HepG2 (cell line): ENCODE measurements around the gene JSRP1. TPM values are rescaled to one million over a fixed set of nuclear protein-coding genes. Genes with fewer than 3 reads are reported as not detected.

ENCODE experiments used
- HMGXB3 ChIP-seq: sonication (generic); formaldehyde crosslinking; IDR thresholded peaks from 2 replicates; pipeline ENCODE4 v1.4.0; 2020; ENCODE audit warnings: missing genetic modification reagents, borderline replicate concordance
- REST ChIP-seq, 2 experiments: IDR thresholded peaks; 2 replicates each; pipeline ENCODE4 v1.6.1; 2011 to 2012; ENCODE audit warnings: low read length in 2 of 2, borderline replicate concordance in 1 of 2, low read depth in 1 of 2, mild to moderate bottlenecking in 1 of 2, moderate library complexity in 1 of 2
- SIN3A ChIP-seq: IDR thresholded peaks from 2 replicates; pipeline ENCODE4 v1.6.1; 2011; ENCODE audit warnings: low read depth, mild to moderate bottlenecking, control low read depth, low read length, borderline replicate concordance
- polyA plus RNA-seq, 8 experiments: library from polyadenylated mRNA; depleted of rRNA in 3 of 8; stranded (reverse) in 7 of 8; unstranded in 1 of 8; fragments of >200 nt; fragmentation: Illumina TruSeq in 4 of 8; extraction: Trizol in 4 of 8; gene quantifications; 2 replicates each; pipeline versions ENCODE4 v1.2.1 to v1.2.3, GENCODE V29; 2011 to 2016; ENCODE audit warnings: low read depth in 4 of 8, missing spikeins in 1 of 8, mixed read lengths in 1 of 8; ENCODE audit not compliant: insufficient read depth in 1 of 8
- total RNA-seq, 5 experiments: library from RNA; depleted of rRNA; stranded (reverse); fragments of >200 nt; fragmentation: Illumina TruSeq; extraction: Trizol; gene quantifications; 2 replicates each; pipeline ENCODE4 v1.2.3, GENCODE V29; 2016; ENCODE audit warnings: low read depth in 1 of 5

The JSRP1 gene
- total and polyA plus RNA-seq, 2 of the 13 experiments (the other 11 are each of a cell fraction or from before 2014, with no cell fraction given), result 0.16 to 0.38 TPM

GRCh38 chr19:2291185-2291751 lies 35.1 kb upstream of the JSRP1 start (continued):
- TF ChIP-seq HMGXB3 (CRISPR knock-in tag) (no peak), SIN3A (no peak), REST (IDR thresholded peaks at IDR 0.05; ENCODE audit: borderline replicate concordance in 1 of 2, low read depth in 1 of 2, low read length in 2 of 2) (no peak)
- TF ChIP-seq, all 625 proteins: peak for 50
